Measurements from ENCODE around the gene TRPC4AP. TPM values are rescaled to one million over a fixed set of nuclear protein-coding genes. Genes with fewer than 3 reads are reported as not detected.

TRPC4AP gene
- 52.8 and 59.5 TPM in 2 replicates for total RNA-seq

DNA sequence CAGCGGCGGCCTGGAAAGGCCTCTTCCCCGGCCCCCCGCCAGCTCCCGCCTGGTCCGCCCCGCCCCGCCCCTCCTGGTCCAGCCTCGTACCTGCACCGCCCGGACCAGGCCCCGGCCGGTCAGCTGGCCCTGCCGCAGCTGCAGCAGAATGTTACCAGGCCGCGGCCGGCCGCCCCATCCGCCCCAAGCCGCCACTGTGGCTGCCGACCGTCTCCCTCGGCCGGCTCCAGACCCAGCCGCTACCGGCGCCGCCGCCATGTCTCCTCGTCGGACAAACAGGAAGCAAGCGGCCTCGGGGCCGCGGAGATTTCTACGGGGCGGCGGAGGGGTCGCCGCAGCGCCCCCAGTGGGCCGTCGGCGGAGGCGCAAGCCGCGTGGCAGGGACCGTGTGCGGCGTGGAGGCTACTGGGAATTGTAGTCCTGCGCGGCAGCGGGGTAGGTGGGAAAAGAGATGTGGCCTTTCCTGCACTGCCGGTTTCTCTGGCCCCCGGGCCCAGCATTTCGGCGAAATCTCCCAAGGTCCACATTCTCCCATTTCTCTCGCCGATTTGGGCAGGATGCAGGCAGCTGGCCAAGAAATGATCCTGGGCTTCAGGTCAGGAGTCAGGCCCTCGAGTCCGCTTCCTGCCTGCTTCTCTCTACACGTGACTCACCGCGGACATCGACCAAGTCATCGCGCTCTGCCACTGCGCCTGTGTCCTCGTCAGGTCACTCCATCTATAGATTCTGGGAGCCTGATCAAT, at the start of gene TRPC4AP:
Gene TRPC4AP, minus strand, starts transcription at position 284 of the 743 bp plus-strand sequence. Its CDS starts 26 bp downstream, at position 258.

GRCh38 chr20:34955231-34956040, 137.2 kb downstream of the TRPC4AP start, which contains the start of the genes GSS and MYH7B:
Gene GSS, minus strand, starts transcription at chr20:34955806. Its CDS starts 3,954 bp downstream, at chr20:34951852.
Gene MYH7B, plus strand, starts transcription at chr20:34955868. Its CDS starts 22,138 bp downstream, at chr20:34978006.

Other genes starting within 250 kb of the TRPC4AP start
- 9.1 and 9.8 TPM in 2 replicates for gene GGT7, start 220.0 kb downstream of the TRPC4AP start, total RNA-seq
- gene ACSS2, start 216.2 kb downstream of the TRPC4AP start, total RNA-seq, result 61.7 and 62.3 TPM in 2 replicates
- 53.2 and 63.9 TPM in 2 replicates for gene GSS, start 137.0 kb downstream of the TRPC4AP start, total RNA-seq
- under 0.01 and 0.18 TPM in 2 replicates for gene MYH7B, start 136.9 kb downstream of the TRPC4AP start, total RNA-seq
- gene EDEM2, start 54.5 kb upstream of the TRPC4AP start, total RNA-seq, result 74.4 and 105 TPM in 2 replicates
- gene PROCR, start 79.3 kb upstream of the TRPC4AP start, total RNA-seq, result 50.8 and 120 TPM in 2 replicates
- gene MMP24, start 133.9 kb upstream of the TRPC4AP start, total RNA-seq, result 0.14 and 0.37 TPM in 2 replicates
- 14.2 and 26.2 TPM in 2 replicates for gene MMP24OS, start 185.3 kb upstream of the TRPC4AP start, total RNA-seq
- 89.0 and 110 TPM in 2 replicates for gene EIF6, start 192.0 kb upstream of the TRPC4AP start, total RNA-seq
- not detected in 2 replicates for gene FAM83C, start 199.6 kb upstream of the TRPC4AP start, total RNA-seq